Neural cell (in vitro differentiated cells): Measurements from ENCODE around the gene CYP4F8. TPM values are rescaled to one million over a fixed set of nuclear protein-coding genes. Genes with fewer than 3 reads are reported as not detected.

Experiments
- H2AFZ ChIP-seq: fragments of 200-600, 300-800 bp; sonication (generic), shearing (Covaris generic); 2 replicates; pipeline ENCODE4 v1.6.0; 2014; ENCODE audit warnings: low read depth, mild to moderate bottlenecking, antibody characterized with exemption, low read length, moderate library complexity
- H3F3A ChIP-seq: fragments of 200-600 bp; shearing (Covaris generic); 2 replicates; pipeline ENCODE4 v1.6.1; 2016; ENCODE audit warnings: mild to moderate bottlenecking, moderate library complexity, mixed read lengths, antibody characterized with exemption, low read length; ENCODE audit not compliant: insufficient read depth, poor library complexity, severe bottlenecking
- H3K27ac ChIP-seq: fragments of 200-600, 300-800 bp; sonication (generic), shearing (Covaris generic); 2 replicates; pipeline ENCODE4 v1.5.1; 2014; ENCODE audit warnings: mild to moderate bottlenecking, low read length, moderate library complexity
- H3K27me3 ChIP-seq: fragments of 300-800, 200-600 bp; sonication (generic), shearing (Covaris generic); 2 replicates; pipeline ENCODE4 v1.6.0; 2014; ENCODE audit warnings: mild to moderate bottlenecking, low read depth, low read length, moderate library complexity; ENCODE audit not compliant: insufficient read depth
- H3K36me3 ChIP-seq: fragments of 300-800, 200-600 bp; sonication (generic), shearing (Covaris generic); 2 replicates; pipeline ENCODE4 v1.5.1; 2014; ENCODE audit warnings: mild to moderate bottlenecking, antibody characterized with exemption, low read length, moderate library complexity; ENCODE audit not compliant: insufficient read depth
- H3K4me2 ChIP-seq: fragments of 300-800, 200-600 bp; sonication (generic), shearing (Covaris generic); 2 replicates; pipeline ENCODE4 v1.6.0; 2014; ENCODE audit warnings: mild to moderate bottlenecking, low read length
- H3K4me3 ChIP-seq: fragments of 300-800, 200-600 bp; sonication (generic), shearing (Covaris generic); 2 replicates; pipeline ENCODE4 v1.5.1; 2014; ENCODE audit warnings: mild to moderate bottlenecking, low read length, moderate library complexity
- H3K79me2 ChIP-seq: fragments of 200-600 bp; shearing (Covaris generic); replicated peaks from 2 replicates; pipeline ENCODE4 v1.6.0; 2014; ENCODE audit warnings: mild to moderate bottlenecking, low read length, moderate library complexity; ENCODE audit not compliant: insufficient read depth
- H3K9ac ChIP-seq: fragments of 300-800, 200-600 bp; sonication (generic), shearing (Covaris generic); 2 replicates; pipeline ENCODE4 v1.6.1; 2016; ENCODE audit warnings: mild to moderate bottlenecking, low read length, mixed read lengths
- H3K9me2 ChIP-seq: fragments of 200-600 bp; shearing (Covaris generic); 2 replicates; pipeline ENCODE4 v1.6.1; 2016; ENCODE audit warnings: mild to moderate bottlenecking, low read length, mixed read lengths; ENCODE audit not compliant: insufficient read depth
- H3K9me3 ChIP-seq: fragments of 200-600, 300-800 bp; sonication (generic), shearing (Covaris generic); 2 replicates; pipeline ENCODE4 v1.6.1; 2016; ENCODE audit warnings: mild to moderate bottlenecking, mixed run types, low read length, moderate library complexity, mixed read lengths
- H4K20me1 ChIP-seq: fragments of 200-600 bp; shearing (Covaris generic); 2 replicates; pipeline ENCODE4 v1.6.1; 2016; ENCODE audit warnings: mild to moderate bottlenecking, mixed run types; ENCODE audit not compliant: insufficient read depth
- CTCF ChIP-seq: fragments of 450-650 bp; IDR thresholded peaks from 2 replicates; pipeline ENCODE4 v1.5.1; 2014; ENCODE audit warnings: antibody characterized with exemption, mild to moderate bottlenecking, moderate library complexity; ENCODE audit not compliant: poor library complexity, severe bottlenecking
- EP300 ChIP-seq: fragments of 450-650 bp; conservative IDR thresholded peaks from 2 replicates; pipeline ENCODE4 v1.6.1; 2014; ENCODE audit warnings: antibody characterized with exemption, mild to moderate bottlenecking, moderate library complexity; ENCODE audit not compliant: poor library complexity, severe bottlenecking
- EZH2 ChIP-seq: fragments of 200-600, 300-800 bp; shearing (Covaris generic), sonication (generic); IDR thresholded peaks from 2 replicates; pipeline ENCODE4 v1.6.1; 2014; ENCODE audit warnings: antibody characterized with exemption, low read length, borderline replicate concordance, mild to moderate bottlenecking; ENCODE audit not compliant: insufficient read depth, poor library complexity, severe bottlenecking
- MXI1 ChIP-seq: fragments of 450-650 bp; conservative IDR thresholded peaks from 2 replicates; pipeline ENCODE4 v1.6.1; 2014; ENCODE audit warnings: antibody characterized with exemption, mild to moderate bottlenecking; ENCODE audit not compliant: poor library complexity, severe bottlenecking
- POLR2AphosphoS5 ChIP-seq: IDR thresholded peaks from 2 replicates; pipeline ENCODE4 v1.6.1; 2012
- RAD21 ChIP-seq: fragments of 450-650 bp; conservative IDR thresholded peaks from 2 replicates; pipeline ENCODE4 v1.6.1; 2014; ENCODE audit warnings: antibody characterized with exemption, mild to moderate bottlenecking, moderate library complexity
- SMC3 ChIP-seq: fragments of 450-650 bp; conservative IDR thresholded peaks from 2 replicates; pipeline ENCODE4 v1.6.1; 2014; ENCODE audit warnings: antibody characterized with exemption, mild to moderate bottlenecking, moderate library complexity; ENCODE audit not compliant: poor library complexity
- TAF1 ChIP-seq: IDR thresholded peaks from 2 replicates; pipeline ENCODE4 v1.6.1; 2012; ENCODE audit warnings: low read depth
- polyA plus RNA-seq: library from polyadenylated mRNA; depleted of rRNA; stranded (reverse); fragments of >200 nt; gene quantifications from 2 replicates; pipeline ENCODE4 v1.2.3, GENCODE V29; 2014
- TF ChIP-seq, protein P1 (sequence below): IDR thresholded peaks from 2 replicates; pipeline ENCODE4 v1.6.1; 2012; ENCODE audit warnings: borderline replicate concordance

CYP4F8 gene
- polyA plus RNA-seq, 1 donor from 2014 or later: not detected

- Histone ChIP-seq H3K27ac (no peak overlapping the region), H4K20me1 (no peaks in the 10 kb centered on the region), H3K4me3 (no peak overlapping the region), H3K9me3 (peaks cover 5% of the 10 kb centered on the region), H3K9ac (no peak overlapping the region), H3K9me2 (no peaks in the 10 kb centered on the region), H2AFZ (no peak overlapping the region), H3F3A (no peaks in the 10 kb centered on the region), H3K27me3 (no peaks in the 10 kb centered on the region), H3K79me2 (no peaks in the 10 kb centered on the region), H3K36me3 (no peaks in the 10 kb centered on the region), H3K4me2 (no peak overlapping the region)
- TF ChIP-seq EZH2 (no peak), POLR2AphosphoS5 (no peak), CTCF (no peak), MXI1 (no peak), EP300 (no peak), TAF1 (no peak), RAD21 (no peak), SMC3 (no peak)
- TF ChIP-seq, protein P1, sequence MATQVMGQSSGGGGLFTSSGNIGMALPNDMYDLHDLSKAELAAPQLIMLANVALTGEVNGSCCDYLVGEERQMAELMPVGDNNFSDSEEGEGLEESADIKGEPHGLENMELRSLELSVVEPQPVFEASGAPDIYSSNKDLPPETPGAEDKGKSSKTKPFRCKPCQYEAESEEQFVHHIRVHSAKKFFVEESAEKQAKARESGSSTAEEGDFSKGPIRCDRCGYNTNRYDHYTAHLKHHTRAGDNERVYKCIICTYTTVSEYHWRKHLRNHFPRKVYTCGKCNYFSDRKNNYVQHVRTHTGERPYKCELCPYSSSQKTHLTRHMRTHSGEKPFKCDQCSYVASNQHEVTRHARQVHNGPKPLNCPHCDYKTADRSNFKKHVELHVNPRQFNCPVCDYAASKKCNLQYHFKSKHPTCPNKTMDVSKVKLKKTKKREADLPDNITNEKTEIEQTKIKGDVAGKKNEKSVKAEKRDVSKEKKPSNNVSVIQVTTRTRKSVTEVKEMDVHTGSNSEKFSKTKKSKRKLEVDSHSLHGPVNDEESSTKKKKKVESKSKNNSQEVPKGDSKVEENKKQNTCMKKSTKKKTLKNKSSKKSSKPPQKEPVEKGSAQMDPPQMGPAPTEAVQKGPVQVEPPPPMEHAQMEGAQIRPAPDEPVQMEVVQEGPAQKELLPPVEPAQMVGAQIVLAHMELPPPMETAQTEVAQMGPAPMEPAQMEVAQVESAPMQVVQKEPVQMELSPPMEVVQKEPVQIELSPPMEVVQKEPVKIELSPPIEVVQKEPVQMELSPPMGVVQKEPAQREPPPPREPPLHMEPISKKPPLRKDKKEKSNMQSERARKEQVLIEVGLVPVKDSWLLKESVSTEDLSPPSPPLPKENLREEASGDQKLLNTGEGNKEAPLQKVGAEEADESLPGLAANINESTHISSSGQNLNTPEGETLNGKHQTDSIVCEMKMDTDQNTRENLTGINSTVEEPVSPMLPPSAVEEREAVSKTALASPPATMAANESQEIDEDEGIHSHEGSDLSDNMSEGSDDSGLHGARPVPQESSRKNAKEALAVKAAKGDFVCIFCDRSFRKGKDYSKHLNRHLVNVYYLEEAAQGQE: no peak
Observed at GRCh38 chr19:15575406-15575805, 39.6 kb upstream of the CYP4F8 start.

DNA sequence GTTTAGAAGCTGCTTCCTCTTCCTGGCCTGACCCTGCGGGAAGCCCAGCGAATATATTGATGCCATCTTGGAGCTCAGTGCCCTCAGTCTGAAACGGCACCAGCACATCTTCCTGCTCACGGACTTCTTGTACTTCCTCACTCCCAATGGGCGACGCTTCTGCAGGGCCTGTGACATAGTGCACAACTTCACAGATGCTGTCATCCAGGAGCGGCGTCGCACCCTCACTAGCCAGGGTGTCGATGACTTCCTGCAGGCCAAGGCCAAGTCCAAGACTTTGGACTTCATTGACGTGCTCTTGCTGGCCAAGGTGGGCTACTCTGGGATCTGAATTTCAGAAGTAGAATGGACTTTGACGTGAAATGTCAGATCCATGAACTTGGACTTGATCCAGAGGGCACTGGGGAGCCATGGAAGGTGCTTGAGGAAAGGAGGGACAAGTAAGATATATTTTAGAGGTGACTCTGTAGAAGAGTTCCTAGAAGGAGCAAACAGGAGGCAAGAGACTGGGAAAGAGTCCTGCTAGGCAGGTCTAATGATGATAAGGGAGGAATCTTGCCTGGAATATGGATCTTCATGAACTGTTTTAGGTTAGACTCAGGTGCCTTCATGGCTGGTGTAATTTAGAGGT, 38.4 kb upstream of the CYP4F8 start:
- H3K9me3 ChIP-seq: peaks cover 5% of the 10 kb centered on the region
- H3K4me2 ChIP-seq: no peak overlapping the region
- H4K20me1 ChIP-seq: no peaks in the 10 kb centered on the region
- no peaks in the 10 kb centered on the region for H3K36me3 ChIP-seq
- no peaks in the 10 kb centered on the region for H3F3A ChIP-seq
- H3K27me3 ChIP-seq: no peaks in the 10 kb centered on the region
- no peaks in the 10 kb centered on the region for H3K9me2 ChIP-seq
- TF ChIP-seq TAF1 (no peak), CTCF (no peak), EZH2 (no peak), MXI1 (no peak), EP300 (no peak)
- H3K4me3 ChIP-seq: no peak overlapping the region
- H3K27ac ChIP-seq: no peak overlapping the region
- H3K9ac ChIP-seq: no peak overlapping the region
- no peak overlapping the region for H2AFZ ChIP-seq
- H3K79me2 ChIP-seq: no peaks in the 10 kb centered on the region
